DOHH2 (cell line): Measurements from ENCODE around the gene CABCOCO1.

Experiments used
- H3F3A ChIP-seq: fragments of 200-600 bp; sonication (generic), shearing (Covaris generic); 2 replicates; pipeline ENCODE4 v1.6.0; 2016; ENCODE audit warnings: antibody characterized with exemption, mild to moderate bottlenecking; ENCODE audit not compliant: control insufficient read depth, insufficient read depth
- H3K27ac ChIP-seq: fragments of 200-600 bp; sonication (generic); 2 replicates; pipeline ENCODE4 v1.5.1; 2014; ENCODE audit warnings: low read depth, mild to moderate bottlenecking, low read length, moderate library complexity
- H3K27me3 ChIP-seq: fragments of 200-600 bp; sonication (generic); 2 replicates; pipeline ENCODE4 v1.6.1; 2014; ENCODE audit warnings: mild to moderate bottlenecking, low read length, mixed read lengths; ENCODE audit not compliant: control insufficient read depth
- H3K36me3 ChIP-seq: fragments of 200-600 bp; sonication (generic); 2 replicates; pipeline ENCODE4 v1.6.1; 2014; ENCODE audit warnings: mild to moderate bottlenecking, low read length, moderate library complexity, mixed read lengths; ENCODE audit not compliant: control insufficient read depth
- H3K4me1 ChIP-seq: fragments of 200-600 bp; sonication (generic); 2 replicates; pipeline ENCODE4 v1.6.1; 2014; ENCODE audit warnings: mild to moderate bottlenecking, low read length, mixed read lengths; ENCODE audit not compliant: control insufficient read depth
- H3K4me2 ChIP-seq: fragments of 200-600 bp; sonication (generic); 2 replicates; pipeline ENCODE4 v1.6.0; 2014; ENCODE audit warnings: mild to moderate bottlenecking, low read length, moderate library complexity
- H3K4me3 ChIP-seq: fragments of 200-600 bp; sonication (generic); 2 replicates; pipeline ENCODE4 v1.5.1; 2014; ENCODE audit warnings: mild to moderate bottlenecking, low read length, mixed read lengths
- H3K79me2 ChIP-seq: fragments of 200-600 bp; sonication (generic); 2 replicates; pipeline ENCODE4 v1.6.1; 2014; ENCODE audit warnings: mild to moderate bottlenecking, low read length, mixed read lengths; ENCODE audit not compliant: control insufficient read depth
- H3K9me2 ChIP-seq: fragments of 200-600 bp; sonication (generic); replicated peaks from 2 replicates; pipeline ENCODE4 v1.6.1; 2014; ENCODE audit warnings: mild to moderate bottlenecking, low read length, mixed read lengths; ENCODE audit not compliant: control insufficient read depth
- H3K9me3 ChIP-seq: fragments of 200-600 bp; sonication (generic); 2 replicates; pipeline ENCODE4 v1.6.1; 2014; ENCODE audit warnings: antibody characterized with exemption, low read length, mixed read lengths; ENCODE audit not compliant: control insufficient read depth, insufficient read depth
- H4K20me1 ChIP-seq: fragments of 200-600 bp; sonication (generic); 2 replicates; pipeline ENCODE4 v1.6.0; 2014; ENCODE audit warnings: low read depth, mild to moderate bottlenecking, antibody characterized with exemption, low read length, moderate library complexity; ENCODE audit not compliant: control insufficient read depth, insufficient read depth
- EZH2phosphoT487 ChIP-seq: fragments of 200-600 bp; sonication (generic); IDR thresholded peaks from 2 replicates; pipeline ENCODE4 v1.6.1; 2017; ENCODE audit warnings: borderline replicate concordance, mild to moderate bottlenecking, antibody characterized with exemption, low read length, moderate library complexity, mixed read lengths
- TF ChIP-seq, protein P1 (sequence below): fragments of 200-600 bp; sonication (generic); IDR thresholded peaks from one replicate; pipeline ENCODE4 v1.5.1; 2014; ENCODE audit warnings: antibody characterized with exemption, mild to moderate bottlenecking, low read depth, low read length; ENCODE audit not compliant: poor library complexity, severe bottlenecking

CABCOCO1 gene

DNA sequence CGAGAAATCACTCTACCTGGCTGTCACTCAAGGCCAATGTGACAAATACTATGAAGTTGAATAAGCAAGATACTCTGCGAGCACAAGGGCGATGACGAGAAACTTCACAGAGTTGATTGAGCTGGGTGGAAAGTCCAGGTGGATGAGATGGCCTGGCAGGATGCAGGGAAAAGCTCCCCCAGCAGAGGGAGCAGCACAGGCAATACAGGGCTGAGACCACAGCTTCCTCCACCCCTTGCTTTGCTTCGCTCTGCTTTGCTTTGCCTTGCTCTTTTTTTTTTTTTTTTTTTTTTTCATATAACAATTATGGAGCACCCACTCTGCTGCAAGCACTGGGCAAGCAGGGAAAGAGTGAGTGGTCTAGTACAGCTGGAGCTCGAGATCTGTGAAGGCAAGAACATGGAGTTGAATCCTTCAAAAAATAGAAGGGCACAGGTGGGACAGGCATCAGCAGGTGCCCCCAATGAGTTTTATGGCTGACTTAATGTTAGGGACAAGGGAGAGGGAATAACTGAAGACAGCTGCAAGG lies 88.3 kb downstream of the CABCOCO1 start:
- no peaks in the 10 kb centered on the region for H3K79me2 ChIP-seq
- H3K4me1 ChIP-seq, result peaks cover 27% of the 10 kb centered on the region
- no peak for TF ChIP-seq EZH2phosphoT487
- TF ChIP-seq, protein P1, sequence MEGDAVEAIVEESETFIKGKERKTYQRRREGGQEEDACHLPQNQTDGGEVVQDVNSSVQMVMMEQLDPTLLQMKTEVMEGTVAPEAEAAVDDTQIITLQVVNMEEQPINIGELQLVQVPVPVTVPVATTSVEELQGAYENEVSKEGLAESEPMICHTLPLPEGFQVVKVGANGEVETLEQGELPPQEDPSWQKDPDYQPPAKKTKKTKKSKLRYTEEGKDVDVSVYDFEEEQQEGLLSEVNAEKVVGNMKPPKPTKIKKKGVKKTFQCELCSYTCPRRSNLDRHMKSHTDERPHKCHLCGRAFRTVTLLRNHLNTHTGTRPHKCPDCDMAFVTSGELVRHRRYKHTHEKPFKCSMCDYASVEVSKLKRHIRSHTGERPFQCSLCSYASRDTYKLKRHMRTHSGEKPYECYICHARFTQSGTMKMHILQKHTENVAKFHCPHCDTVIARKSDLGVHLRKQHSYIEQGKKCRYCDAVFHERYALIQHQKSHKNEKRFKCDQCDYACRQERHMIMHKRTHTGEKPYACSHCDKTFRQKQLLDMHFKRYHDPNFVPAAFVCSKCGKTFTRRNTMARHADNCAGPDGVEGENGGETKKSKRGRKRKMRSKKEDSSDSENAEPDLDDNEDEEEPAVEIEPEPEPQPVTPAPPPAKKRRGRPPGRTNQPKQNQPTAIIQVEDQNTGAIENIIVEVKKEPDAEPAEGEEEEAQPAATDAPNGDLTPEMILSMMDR, result peak; percentile 83
- H3K9me3 ChIP-seq, result no peaks in the 10 kb centered on the region
- peak overlapping the region; percentile 58 for H3K4me2 ChIP-seq
- no peak overlapping the region for H3K27ac ChIP-seq
- no peaks in the 10 kb centered on the region for H3F3A ChIP-seq
- H3K9me2 ChIP-seq, result no peaks in the 10 kb centered on the region
- no peak overlapping the region for H3K4me3 ChIP-seq
- H3K36me3 ChIP-seq, result no peaks in the 10 kb centered on the region
- no peaks in the 10 kb centered on the region for H3K27me3 ChIP-seq
- H4K20me1 ChIP-seq, result no peaks in the 10 kb centered on the region

DNA sequence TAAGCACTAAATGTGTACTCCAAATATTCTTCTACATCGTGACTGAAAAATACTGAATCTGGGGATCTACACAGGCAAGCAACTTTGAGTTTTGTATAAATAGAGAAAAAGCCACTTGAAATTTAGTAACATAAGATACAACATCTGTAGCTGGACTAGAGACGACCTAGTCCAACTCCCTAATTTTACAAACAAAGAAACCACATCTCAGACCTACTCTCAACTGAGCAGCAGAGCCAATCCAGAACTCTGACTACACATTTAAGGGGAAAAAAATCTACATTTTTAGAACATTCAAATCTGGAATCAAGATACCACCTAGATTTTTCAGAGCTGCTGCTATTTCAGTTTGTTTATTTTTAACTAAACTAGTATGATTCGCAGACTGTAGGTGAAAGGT lies 88.9 kb downstream of the CABCOCO1 start:
- no peaks in the 10 kb centered on the region for H3K27me3 ChIP-seq
- H3K4me2 ChIP-seq, result peak overlapping the region; percentile 58
- H4K20me1 ChIP-seq, result no peaks in the 10 kb centered on the region
- H3F3A ChIP-seq, result no peaks in the 10 kb centered on the region
- H3K9me2 ChIP-seq, result no peaks in the 10 kb centered on the region
- peaks cover 27% of the 10 kb centered on the region for H3K4me1 ChIP-seq
- TF ChIP-seq, protein P1, result no peak
- no peak for TF ChIP-seq EZH2phosphoT487
- H3K79me2 ChIP-seq, result no peaks in the 10 kb centered on the region
- H3K4me3 ChIP-seq, result peak overlapping the region; percentile 34
- no peaks in the 10 kb centered on the region for H3K9me3 ChIP-seq
- no peaks in the 10 kb centered on the region for H3K36me3 ChIP-seq
- H3K27ac ChIP-seq, result peak overlapping the region; percentile 22; the same call in 1 of the 2 replicates

DNA sequence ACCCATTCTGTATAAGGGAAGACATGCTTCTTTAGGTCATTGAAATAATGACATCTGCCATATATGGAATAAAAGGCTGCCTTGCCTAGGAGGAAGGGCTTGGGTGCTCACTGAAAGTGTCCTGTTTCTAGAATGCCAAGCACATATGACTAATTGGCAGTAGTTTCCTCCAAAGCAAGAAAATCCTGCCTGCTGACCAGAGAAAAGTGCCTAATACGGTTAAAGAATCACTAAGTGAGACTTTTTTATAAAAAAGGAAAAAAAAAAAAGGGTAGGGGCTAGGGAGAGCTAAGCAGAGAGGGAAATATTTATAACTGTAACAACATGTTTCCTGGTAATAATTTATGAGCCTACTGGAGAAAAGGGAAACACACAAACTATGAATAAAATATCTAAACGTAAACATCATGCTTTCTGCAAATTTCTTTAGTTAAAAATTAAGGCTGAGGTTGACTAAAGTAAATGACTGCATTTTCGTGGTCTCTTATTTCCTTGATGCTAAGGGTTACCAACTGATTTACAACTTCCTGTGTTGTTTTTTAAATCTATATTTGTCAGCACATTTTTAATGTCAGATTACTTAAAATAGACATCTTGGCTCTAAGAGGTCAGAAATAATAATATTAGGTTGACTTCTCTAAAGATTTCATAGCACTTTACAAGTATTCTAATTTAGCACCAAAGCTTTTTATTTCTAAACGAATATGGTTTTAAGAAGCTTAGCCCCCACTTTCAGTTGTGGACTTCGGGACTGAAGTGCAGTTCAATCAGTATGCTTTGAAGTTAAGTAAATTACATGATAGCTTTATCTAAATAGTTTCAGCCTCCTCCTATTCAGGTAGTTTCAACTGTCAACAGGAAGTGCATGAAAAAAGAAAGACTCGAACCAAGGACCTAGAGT lies 89.6 kb downstream of the CABCOCO1 start:
- Histone ChIP-seq H3K27ac (peak overlapping the region; percentile 22), H3K9me3 (no peaks in the 10 kb centered on the region), H3K4me2 (peak overlapping the region; percentile 58), H3K9me2 (no peaks in the 10 kb centered on the region), H3K4me1 (peaks cover 27% of the 10 kb centered on the region), H3K27me3 (no peaks in the 10 kb centered on the region), H3F3A (no peaks in the 10 kb centered on the region), H3K36me3 (no peaks in the 10 kb centered on the region), H4K20me1 (no peaks in the 10 kb centered on the region), H3K79me2 (no peaks in the 10 kb centered on the region), H3K4me3 (peak overlapping the region; percentile 34)
- no peak for TF ChIP-seq EZH2phosphoT487
- TF ChIP-seq, protein P1, result no peak
